SK-N-SH treated with all-trans-retinoic acid at 6 μM for 48 hours (cell line): Measurements from ENCODE around the gene PLBD2.

Experiments used
- ATAC-seq: fragments of 200-7000 bp; cut with Tn5 transposase; 3 replicates; pipeline ENCODE4 v1.9.1; 2020; ENCODE audit warnings: mild to moderate bottlenecking, moderate library complexity
- ARNTL ChIP-seq: fragments of 450-650 bp; formaldehyde crosslinking; IDR thresholded peaks from 2 replicates; pipeline ENCODE4 v1.5.0; 2020; ENCODE audit warnings: low read depth, mild to moderate bottlenecking, moderate library complexity, borderline replicate concordance
- CREB5 ChIP-seq: fragments of 250-450 bp; sonication (Bioruptor Pico); IDR thresholded peaks from 2 replicates; pipeline ENCODE4 v1.5.1; 2020; ENCODE audit warnings: low read depth, mild to moderate bottlenecking, moderate library complexity
- CSDC2 ChIP-seq: fragments of 250-450 bp; sonication (Bioruptor Pico); IDR thresholded peaks from 2 replicates; pipeline ENCODE4 v1.5.0; 2020; ENCODE audit warnings: mild to moderate bottlenecking, moderate library complexity
- CSRNP3 ChIP-seq: fragments of 250-450 bp; sonication (Bioruptor Pico); IDR thresholded peaks from 2 replicates; pipeline ENCODE4 v1.5.1; 2021; ENCODE audit warnings: mild to moderate bottlenecking, moderate library complexity
- ESRRG ChIP-seq: fragments of 250-450 bp; sonication (Bioruptor Pico); IDR thresholded peaks from 2 replicates; pipeline ENCODE4 v1.6.1; 2021; ENCODE audit warnings: mild to moderate bottlenecking
- GLIS3 ChIP-seq: fragments of 250-450 bp; sonication (Bioruptor Pico); IDR thresholded peaks from 2 replicates; pipeline ENCODE4 v1.5.0; 2020; ENCODE audit warnings: mild to moderate bottlenecking, moderate library complexity
- ISL1 ChIP-seq: fragments of 250-450 bp; sonication (Bioruptor Pico); IDR thresholded peaks from 2 replicates; pipeline ENCODE4 v2.1.2; 2022; ENCODE audit warnings: mild to moderate bottlenecking, moderate library complexity
- OSR1 ChIP-seq: fragments of 250-450 bp; sonication (Bioruptor Pico); IDR thresholded peaks from 2 replicates; pipeline ENCODE4 v1.8.0; 2022; ENCODE audit warnings: moderate library complexity, mild to moderate bottlenecking, inconsistent platforms
- PATZ1 ChIP-seq: fragments of 250-450 bp; sonication (Bioruptor Pico); IDR thresholded peaks from 2 replicates; pipeline ENCODE4 v1.8.0; 2020; ENCODE audit warnings: mild to moderate bottlenecking, moderate library complexity, borderline replicate concordance
- POU6F1 ChIP-seq: fragments of 250-450 bp; sonication (Bioruptor Pico); IDR thresholded peaks from 2 replicates; pipeline ENCODE4 v1.8.0; 2021; ENCODE audit warnings: low read depth, mild to moderate bottlenecking, moderate library complexity, borderline replicate concordance
- PPARA ChIP-seq: fragments of 250-450 bp; sonication (Bioruptor Pico); IDR thresholded peaks from 2 replicates; pipeline ENCODE4 v1.5.0; 2020; ENCODE audit warnings: mild to moderate bottlenecking, borderline replicate concordance
- RARB ChIP-seq: fragments of 250-450 bp; sonication (Bioruptor Pico); IDR thresholded peaks from 2 replicates; pipeline ENCODE4 v1.8.0; 2021; ENCODE audit warnings: mild to moderate bottlenecking, moderate library complexity
- SNAI2 ChIP-seq: fragments of 250-450 bp; sonication (Bioruptor Pico); IDR thresholded peaks from 2 replicates; pipeline ENCODE4 v1.5.0; 2020; ENCODE audit warnings: mild to moderate bottlenecking, moderate library complexity
- TCF4 ChIP-seq: fragments of 250-450 bp; sonication (Bioruptor Pico); IDR thresholded peaks from 2 replicates; pipeline ENCODE4 v1.8.0; 2021; ENCODE audit warnings: mild to moderate bottlenecking, moderate library complexity, borderline replicate concordance
- TOX ChIP-seq: fragments of 250-450 bp; sonication (Bioruptor Pico); IDR thresholded peaks from 2 replicates; pipeline ENCODE4 v1.8.0; 2021; ENCODE audit warnings: mild to moderate bottlenecking, moderate library complexity, borderline replicate concordance
- TSHZ2 ChIP-seq: fragments of 250-450 bp; sonication (Bioruptor Pico); IDR thresholded peaks from 2 replicates; pipeline ENCODE4 v1.5.0; 2020; ENCODE audit warnings: mild to moderate bottlenecking, moderate library complexity
- ZC3H10 ChIP-seq: fragments of 250-450 bp; sonication (Bioruptor Pico); IDR thresholded peaks from 2 replicates; pipeline ENCODE4 v1.5.1; 2021; ENCODE audit warnings: mild to moderate bottlenecking, moderate library complexity
- ZFP3 ChIP-seq: fragments of 250-450 bp; sonication (Bioruptor Pico); IDR thresholded peaks from 2 replicates; pipeline ENCODE4 v1.5.0; 2020; ENCODE audit warnings: mild to moderate bottlenecking, moderate library complexity
- ZFP30 ChIP-seq: fragments of 450-650 bp; formaldehyde crosslinking; IDR thresholded peaks from 2 replicates; pipeline ENCODE4 v1.5.0; 2022; ENCODE audit warnings: mild to moderate bottlenecking, moderate library complexity
- ZNF70 ChIP-seq: fragments of 450-650 bp; formaldehyde crosslinking; IDR thresholded peaks from 2 replicates; pipeline ENCODE4 v1.5.0; 2020; ENCODE audit warnings: mild to moderate bottlenecking, moderate library complexity
- ZNF8 ChIP-seq: fragments of 450-650 bp; formaldehyde crosslinking; IDR thresholded peaks from 2 replicates; pipeline ENCODE4 v1.5.0; 2020; ENCODE audit warnings: mild to moderate bottlenecking, moderate library complexity

PLBD2 gene

GRCh38 chr12:113373969-113374368 lies 15.6 kb downstream of the PLBD2 start:
- no peak for ATAC-seq

GRCh38 chr12:113374823-113375428 lies 16.5 kb downstream of the PLBD2 start:
- no peak for ATAC-seq

More at GRCh38 chr12:113373969-113374368, 15.6 kb downstream of the PLBD2 start:
- TF ChIP-seq ZFP3 (CRISPR knock-in tag): no peak
- TF ChIP-seq ZFP30 (CRISPR knock-in tag): no peak
- no peak for TF ChIP-seq ARNTL (CRISPR knock-in tag)
- no peak for TF ChIP-seq GLIS3 (CRISPR knock-in tag)
- TF ChIP-seq PPARA: no peak
- no peak for TF ChIP-seq ISL1 (CRISPR knock-in tag)
- no peak for TF ChIP-seq RARB

More at GRCh38 chr12:113374823-113375428, 16.5 kb downstream of the PLBD2 start:
- TF ChIP-seq SNAI2 (CRISPR knock-in tag) (no peak), PPARA (no peak), ESRRG (CRISPR knock-in tag) (no peak), TSHZ2 (CRISPR knock-in tag) (no peak), ZFP30 (CRISPR knock-in tag) (no peak), OSR1 (CRISPR knock-in tag) (no peak), ZNF8 (CRISPR knock-in tag) (no peak), CSDC2 (CRISPR knock-in tag) (no peak), TCF4 (no peak), CREB5 (CRISPR knock-in tag) (no peak), ZNF70 (no peak), TOX (no peak), CSRNP3 (CRISPR knock-in tag) (no peak), ZC3H10 (CRISPR knock-in tag) (no peak), POU6F1 (CRISPR knock-in tag) (no peak), ARNTL (CRISPR knock-in tag) (no peak), RARB (no peak), PATZ1 (no peak), ZFP3 (CRISPR knock-in tag) (no peak), GLIS3 (CRISPR knock-in tag) (no peak)
